Stimulated activated naive CD4-positive, alpha-beta T cell (primary cell): ENCODE measurements around the gene BBX.

ENCODE experiments used
- DNase-seq, 6 experiments: peaks; one replicate each; lab custom pipeline; 2025; lab: John Stamatoyannopoulos, UW

BBX gene

DNA sequence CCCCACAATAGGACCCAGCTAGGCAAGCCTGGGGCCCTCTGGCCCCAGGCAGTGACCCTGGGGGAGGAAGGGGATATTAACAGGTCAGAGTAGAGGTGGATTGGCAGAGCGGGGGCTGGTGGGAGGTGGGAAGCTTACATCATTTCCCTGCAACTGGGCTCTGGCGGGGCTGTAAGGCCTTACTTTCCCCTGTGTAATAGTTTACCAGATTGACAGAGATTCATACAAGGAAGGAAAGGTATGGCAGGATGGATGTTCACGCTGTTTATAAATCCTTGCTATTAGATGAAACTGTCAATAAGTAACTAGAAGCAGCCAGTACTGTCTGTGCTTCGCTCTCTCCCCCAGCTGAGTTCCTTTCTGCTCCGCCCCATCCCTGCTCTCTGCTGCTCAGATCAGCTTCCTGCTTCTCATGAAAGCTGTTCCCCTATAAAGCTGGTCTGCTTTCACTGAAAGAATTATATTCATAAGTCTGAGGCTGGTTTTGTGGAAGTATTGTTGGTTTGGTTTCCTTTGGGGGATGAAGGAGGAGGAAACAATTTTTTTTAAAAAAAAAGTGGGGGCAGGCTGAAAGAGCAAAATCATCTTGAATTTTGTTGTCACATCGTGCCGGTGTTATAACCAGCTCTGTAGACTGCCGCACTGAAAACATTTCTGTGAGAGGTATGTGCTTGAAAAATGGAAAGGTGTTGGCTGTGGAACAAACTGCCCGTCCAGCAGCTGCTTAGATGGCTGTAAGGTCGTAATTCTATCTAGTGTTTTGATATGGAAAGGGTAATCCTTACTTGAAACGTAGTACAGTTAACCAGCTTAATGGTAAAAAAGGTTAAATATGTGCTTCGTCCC, 76.4 kb downstream of the BBX start:
- peak; percentile 4 to 55 (median 36) for DNase-seq

- DNase-seq = no peak
These were observed 77.0 kb downstream of the BBX start for GRCh38 chr3:107599772-107600145.

GRCh38 chr3:107600780-107601179, 78.0 kb downstream of the BBX start:
- no peak for DNase-seq

DNA sequence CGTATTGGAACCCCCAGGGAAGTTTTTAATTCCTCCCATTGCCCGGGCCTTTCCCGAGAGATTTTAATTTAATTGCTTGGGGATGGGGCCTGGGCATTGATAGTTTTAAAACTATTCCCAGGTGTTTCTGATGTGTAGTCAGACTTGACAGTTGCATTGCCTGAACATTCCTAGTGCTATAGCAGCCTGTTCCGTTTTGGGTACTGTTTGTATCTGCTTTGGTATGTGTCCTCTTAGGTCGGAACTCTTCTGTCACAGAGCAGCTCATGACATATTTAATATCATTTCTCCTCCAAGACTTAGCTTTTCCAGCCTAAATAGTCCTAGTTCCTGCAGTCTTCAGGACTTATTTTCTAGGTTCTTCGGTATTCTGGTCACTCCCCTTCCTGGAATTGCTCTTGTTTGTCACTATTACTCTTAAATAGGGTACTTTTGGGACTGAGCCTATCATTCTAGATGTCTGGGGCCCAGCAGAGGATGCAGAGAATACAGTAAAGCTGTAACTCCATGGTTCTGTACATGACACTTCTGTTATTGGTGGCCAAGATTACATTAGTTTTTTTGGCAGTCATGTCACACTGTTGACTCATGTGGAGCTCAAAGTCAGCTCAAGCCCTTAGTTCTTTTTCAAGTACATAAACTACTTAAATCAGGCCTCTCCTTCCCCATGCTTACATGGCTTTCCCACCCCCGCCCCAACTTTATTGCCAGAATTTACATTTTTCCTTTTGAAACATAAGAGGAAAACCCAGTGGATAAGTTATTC, 81.5 kb downstream of the BBX start:
- DNase-seq = no peak

- no peak for DNase-seq
These were observed 89.2 kb downstream of the BBX start for GRCh38 chr3:107611775-107612469.

GRCh38 chr3:107612664-107613084, 89.9 kb downstream of the BBX start:
- DNase-seq = no peak

DNA sequence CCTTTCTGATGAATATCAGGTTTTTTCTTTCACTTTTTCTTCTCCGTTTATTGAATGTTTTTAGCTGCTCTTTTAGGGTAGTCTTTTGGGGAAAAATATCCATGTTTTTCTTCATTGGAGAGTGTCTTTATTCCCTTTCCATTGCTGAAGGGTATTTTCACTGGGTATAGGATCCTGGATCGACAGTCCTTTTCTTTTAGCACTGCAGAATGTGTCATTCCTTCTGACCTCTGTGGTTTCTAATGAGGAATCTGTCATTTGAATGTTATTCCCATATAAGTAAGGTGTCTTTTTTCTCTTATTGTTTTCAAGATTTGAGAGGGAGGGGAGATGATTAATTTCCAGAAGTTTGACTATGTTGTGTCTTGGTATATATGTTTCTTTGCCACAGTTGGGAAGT, 96.8 kb downstream of the BBX start:
- no peak for DNase-seq

DNA sequence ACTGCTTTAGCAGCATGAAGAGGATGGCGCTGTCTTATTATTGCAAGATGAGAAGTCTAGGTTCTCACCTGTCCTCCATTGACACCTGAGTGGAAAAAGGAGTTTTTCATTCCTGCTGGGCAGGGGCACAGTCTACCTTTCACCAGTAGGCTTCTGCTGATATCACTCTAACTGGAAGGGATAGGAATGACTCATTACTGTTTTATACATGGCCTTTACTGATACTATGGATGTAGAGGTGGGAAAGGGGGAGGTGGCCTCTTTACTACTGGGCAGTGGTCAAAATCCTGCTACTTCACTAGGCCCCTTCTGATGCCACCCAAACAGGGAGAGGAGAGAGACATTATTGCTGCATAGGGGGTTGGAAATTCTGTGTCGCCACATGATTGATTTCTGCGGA, 97.8 kb downstream of the BBX start:
- DNase-seq = no peak

DNA sequence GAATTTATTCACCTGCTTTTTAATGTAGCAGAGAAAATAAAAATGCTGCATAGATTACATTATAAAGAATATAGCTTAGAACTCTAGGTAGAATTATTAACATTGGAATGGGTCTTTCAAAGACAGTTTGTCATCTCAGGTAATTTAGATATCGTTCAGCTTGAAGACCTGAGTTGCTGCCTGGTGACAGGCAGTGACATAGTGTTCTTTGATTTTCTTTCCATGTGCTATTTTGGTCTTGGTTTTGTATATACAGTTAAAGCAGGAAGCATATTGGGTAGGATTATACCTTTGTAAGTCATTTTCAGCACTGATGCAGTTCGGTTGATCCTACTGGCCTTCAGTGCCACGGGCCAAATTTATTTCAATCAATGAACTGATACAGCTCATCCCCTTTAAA, 98.7 kb downstream of the BBX start:
- no peak for DNase-seq

DNA sequence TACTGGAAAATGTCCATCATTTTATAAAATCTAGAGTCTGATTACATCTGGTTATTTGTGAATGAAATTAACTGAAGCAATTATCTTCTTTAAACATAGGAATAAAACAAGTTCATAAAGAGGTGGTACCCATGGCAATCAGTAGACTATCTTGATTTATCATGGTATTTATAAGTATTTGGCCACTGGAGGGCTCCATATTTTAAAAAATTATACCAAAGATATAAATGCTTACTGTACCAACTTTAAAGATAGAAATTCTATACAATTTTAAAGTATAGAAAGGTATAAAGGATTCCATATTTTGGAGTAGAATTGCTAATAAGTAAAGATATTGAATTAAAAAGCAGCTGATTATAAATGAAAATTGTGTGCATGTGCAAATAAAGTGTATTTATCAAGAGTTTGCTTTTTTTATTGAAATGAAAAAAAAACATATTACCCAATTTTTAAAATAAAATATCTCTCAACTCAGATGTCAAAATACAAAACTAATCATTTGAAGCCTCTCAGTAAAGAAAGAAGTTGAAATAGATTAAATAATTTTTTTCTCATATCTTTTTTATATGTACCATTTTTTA, 105.3 kb downstream of the BBX start:
- no peak for DNase-seq

- DNase-seq = no peak
These were observed 106.8 kb downstream of the BBX start for GRCh38 chr3:107629566-107629965.

GRCh38 chr3:107630779-107631178, 108.0 kb downstream of the BBX start:
- no peak for DNase-seq

GRCh38 chr3:107632576-107632975, 109.8 kb downstream of the BBX start:
- DNase-seq = no peak

DNA sequence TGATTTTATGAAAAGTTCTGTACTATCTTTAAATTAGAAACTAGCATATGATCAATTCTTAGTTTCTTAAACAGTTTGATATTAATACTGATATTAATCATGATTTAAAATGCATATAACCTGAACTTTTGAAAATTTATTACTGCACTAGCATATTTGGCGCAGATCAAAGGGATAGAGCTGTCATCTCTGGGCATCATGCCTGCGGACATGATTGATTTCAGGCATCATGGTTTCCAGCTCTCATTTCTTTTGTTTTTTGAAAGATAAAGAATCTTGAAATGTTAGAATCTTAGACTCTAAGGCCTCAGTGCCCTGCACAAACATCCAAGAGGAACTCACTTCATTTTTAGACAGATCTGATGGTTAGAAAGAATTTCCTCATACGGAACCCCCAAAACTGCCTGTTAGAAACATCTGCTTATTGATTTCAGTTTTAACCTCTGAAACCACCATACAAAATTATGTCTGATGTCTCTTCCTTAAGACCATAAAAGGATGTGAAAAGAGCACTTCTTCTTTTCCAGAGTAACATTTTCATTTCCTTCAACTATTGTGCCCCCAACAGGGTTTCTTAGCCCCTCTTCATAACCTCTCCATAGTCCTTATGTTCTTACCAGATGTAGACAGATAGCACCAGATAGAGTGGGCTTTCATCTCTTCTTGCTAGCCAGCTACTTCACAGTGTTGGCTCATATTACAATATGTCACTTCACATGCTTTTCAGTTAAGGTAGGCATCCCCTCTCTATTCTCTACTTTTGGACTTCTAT, 110.8 kb downstream of the BBX start:
- no peak for DNase-seq

DNA sequence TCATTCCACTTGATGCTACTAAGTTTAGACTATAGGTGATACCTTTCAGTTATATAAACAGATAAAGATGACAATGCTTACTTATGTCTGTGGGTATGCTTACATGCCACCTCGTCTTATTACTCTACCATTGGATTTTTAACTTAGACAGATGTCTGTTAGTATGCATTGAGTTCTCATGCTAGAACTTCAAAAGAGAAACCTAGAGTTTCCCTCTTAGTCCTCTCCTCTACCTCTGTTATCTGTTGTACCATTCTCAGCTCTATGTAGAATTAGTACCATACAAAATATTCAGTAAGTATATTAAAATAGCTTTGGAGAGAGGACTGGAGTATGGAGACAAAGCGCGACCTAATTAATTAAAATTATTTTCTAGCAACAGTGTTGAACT, 111.3 kb downstream of the BBX start:
- DNase-seq = no peak

GRCh38 chr3:107637416-107638183, 114.8 kb downstream of the BBX start:
- DNase-seq = no peak

DNA sequence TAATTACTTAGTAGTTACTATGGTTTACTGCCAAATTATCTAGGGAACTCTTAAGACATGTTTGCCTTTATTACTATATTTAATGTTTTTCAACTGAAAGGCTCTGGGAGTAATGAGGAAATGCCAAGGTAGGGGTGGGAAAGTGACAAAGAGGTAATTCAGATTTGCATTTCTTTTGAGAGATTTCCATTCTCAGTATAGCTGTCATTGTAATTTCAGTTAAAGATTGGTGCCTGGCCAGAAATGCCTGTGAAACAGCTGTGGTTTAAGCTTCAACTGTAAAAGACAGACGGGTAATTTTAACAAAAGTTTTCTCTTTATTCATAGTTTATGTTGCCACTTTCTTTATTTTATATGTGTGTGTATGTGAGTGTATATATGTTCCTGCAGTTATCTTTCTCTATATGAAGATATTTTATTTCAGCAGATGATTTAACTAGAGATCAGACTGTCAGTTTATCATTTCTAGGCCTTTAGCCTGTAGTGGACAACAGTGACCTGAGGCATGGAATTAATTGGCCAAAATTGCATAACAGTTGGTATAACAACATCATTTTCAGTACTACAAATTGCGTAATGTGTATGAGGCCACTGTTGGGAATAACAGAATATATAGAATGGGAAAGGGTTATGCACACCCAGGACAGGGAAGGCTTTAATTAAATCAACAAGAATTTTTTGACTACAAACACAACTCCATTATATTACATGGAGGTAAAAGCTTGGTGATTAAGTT, 119.0 kb downstream of the BBX start:
- DNase-seq = no peak

DNA sequence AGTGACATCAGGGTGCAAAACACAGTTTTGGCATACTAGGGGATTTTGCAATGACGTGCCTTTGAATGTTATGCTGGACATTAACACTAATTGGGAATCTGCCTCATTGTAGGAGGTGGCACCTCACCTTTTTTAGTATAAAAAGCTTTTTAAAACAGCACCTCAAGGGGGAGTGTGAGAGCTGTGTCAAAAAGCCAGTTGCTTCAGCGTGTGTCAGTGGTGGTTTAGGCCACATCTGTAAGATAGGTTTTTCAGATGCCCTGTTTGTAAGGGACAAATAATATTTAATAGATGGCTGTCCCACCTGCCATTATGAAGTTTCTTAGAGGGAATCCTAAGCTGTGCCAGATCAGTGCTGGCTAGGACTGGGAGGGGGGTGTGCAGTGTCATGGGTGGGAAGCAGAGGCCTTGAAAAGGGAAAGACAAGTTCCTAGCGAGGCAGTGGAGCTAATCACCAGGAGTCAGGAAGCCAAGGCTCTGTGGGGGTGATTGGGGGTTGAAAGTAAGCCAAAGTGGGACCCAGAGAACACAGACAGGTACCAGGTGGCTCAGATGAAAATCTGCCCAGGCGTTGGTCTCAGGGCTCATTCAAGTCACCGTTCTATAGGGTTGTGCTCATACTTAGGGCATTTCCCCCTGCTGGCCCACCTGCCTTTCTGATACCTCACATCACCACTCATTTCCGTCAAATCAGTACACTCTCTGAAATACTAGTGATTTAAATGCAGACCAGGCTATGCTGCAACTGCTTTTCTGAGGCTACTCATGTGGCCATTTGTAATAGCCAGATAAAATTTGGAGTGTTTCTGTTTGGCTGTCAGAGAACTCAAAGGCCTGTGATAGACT, 120.5 kb downstream of the BBX start:
- DNase-seq = no peak

DNA sequence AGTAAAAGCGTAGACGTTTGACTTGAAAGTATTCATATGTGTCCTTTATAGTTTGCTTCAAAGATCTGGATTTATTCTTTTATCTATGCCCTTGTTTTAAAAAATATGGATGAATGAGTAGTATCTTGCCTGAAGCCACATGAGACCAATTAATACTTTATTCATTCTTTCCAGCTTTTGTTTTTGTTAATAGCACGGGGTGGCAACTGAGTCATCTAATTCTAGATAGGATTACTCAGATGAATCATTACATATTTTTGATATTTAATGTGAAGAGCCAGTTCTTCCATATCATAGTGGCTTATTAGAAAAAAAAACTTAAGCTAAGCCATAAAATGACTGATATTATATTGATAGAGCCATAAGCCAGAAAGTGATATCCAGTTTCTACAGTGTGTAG, 121.9 kb downstream of the BBX start:
- no peak for DNase-seq
